Thoracic aorta (tissue), 2 donors: ENCODE results near the gene MCF2. TPM values are rescaled to one million over a fixed set of nuclear protein-coding genes. Genes with fewer than 3 reads are reported as not detected.

ENCODE experiments used
- ATAC-seq: fragments of 150-250 bp; one replicate; pipeline ENCODE4 v1.8.0; 2017; ENCODE audit warnings: low read depth; ENCODE audit not compliant: insufficient number of reproducible peaks, low FRiP score
- DNase-seq: peaks from one replicate; pipeline ENCODE4 v3.0.0-alpha.2; 2020; ENCODE audit warnings: low spot score
- H3K27ac ChIP-seq, 2 donors: fragments of 200-600 bp; sonication (generic); 1 replicate in 1 of 2; 2 replicates in 1 of 2; pipeline ENCODE4 v1.5.1; 2016; ENCODE audit warnings: mild to moderate bottlenecking in 2 of 2, moderate library complexity in 2 of 2
- H3K27me3 ChIP-seq: fragments of 200-600 bp; sonication (generic); replicated peaks from 2 replicates; pipeline ENCODE4 v1.6.0; 2016; ENCODE audit warnings: mild to moderate bottlenecking; ENCODE audit not compliant: insufficient read depth
- H3K36me3 ChIP-seq: fragments of 200-600 bp; sonication (generic); one replicate; pipeline ENCODE4 v1.5.1; 2016
- H3K4me1 ChIP-seq, 2 donors: fragments of 200-600 bp; sonication (generic); 1 replicate in 1 of 2; 2 replicates in 1 of 2; pipeline versions ENCODE4 v1.5.1 to v1.6.0; 2016; ENCODE audit warnings: low read depth in 2 of 2, mild to moderate bottlenecking in 1 of 2; ENCODE audit not compliant: control insufficient read depth in 1 of 2
- H3K4me3 ChIP-seq: fragments of 200-600 bp; sonication (generic); 2 replicates; pipeline ENCODE4 v1.5.1; 2016; ENCODE audit warnings: mild to moderate bottlenecking
- H3K9me3 ChIP-seq: fragments of 200-600 bp; sonication (generic); 2 replicates; pipeline ENCODE4 v1.5.1; 2016
- total RNA-seq, 2 donors: library from RNA; depleted of rRNA; stranded (reverse); fragments of >200 nt; gene quantifications; one replicate each; pipeline versions ENCODE4 v1.1.0 to v1.2.3, GENCODE V29; 2016
- TF ChIP-seq, protein P1 (sequence below): fragments of 200-600 bp; sonication (generic); IDR thresholded peaks from one replicate; pipeline ENCODE4 v1.5.1; 2019; ENCODE audit warnings: antibody characterized with exemption

The MCF2 gene
- 1 to 10 TPM; 2.2 to 3.8 TPM for total RNA-seq

DNA sequence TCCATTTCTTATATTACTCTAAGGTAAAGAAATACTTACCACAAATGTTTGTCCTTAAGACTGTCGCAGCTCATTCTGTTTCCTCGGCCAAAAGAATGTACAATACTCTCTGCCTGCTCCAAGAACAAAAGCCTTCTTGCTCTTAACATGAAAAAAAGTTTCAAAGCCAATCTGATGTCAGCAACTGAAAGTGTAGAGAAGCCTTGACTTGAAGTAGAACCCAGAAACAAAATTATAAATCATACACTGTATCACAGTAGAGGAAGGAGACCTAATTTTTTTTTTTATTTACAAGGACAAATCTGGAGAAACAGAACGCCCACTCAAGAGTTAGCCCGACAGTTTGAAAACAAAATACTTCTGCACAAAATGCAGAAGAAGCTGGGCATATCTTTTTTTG, at the start of gene MCF2:
Gene MCF2, minus strand, starts transcription at position 101 of the 400 bp plus-strand sequence. CDS start 56,423 bp downstream, outside the sequence.
- TF ChIP-seq, protein P1, sequence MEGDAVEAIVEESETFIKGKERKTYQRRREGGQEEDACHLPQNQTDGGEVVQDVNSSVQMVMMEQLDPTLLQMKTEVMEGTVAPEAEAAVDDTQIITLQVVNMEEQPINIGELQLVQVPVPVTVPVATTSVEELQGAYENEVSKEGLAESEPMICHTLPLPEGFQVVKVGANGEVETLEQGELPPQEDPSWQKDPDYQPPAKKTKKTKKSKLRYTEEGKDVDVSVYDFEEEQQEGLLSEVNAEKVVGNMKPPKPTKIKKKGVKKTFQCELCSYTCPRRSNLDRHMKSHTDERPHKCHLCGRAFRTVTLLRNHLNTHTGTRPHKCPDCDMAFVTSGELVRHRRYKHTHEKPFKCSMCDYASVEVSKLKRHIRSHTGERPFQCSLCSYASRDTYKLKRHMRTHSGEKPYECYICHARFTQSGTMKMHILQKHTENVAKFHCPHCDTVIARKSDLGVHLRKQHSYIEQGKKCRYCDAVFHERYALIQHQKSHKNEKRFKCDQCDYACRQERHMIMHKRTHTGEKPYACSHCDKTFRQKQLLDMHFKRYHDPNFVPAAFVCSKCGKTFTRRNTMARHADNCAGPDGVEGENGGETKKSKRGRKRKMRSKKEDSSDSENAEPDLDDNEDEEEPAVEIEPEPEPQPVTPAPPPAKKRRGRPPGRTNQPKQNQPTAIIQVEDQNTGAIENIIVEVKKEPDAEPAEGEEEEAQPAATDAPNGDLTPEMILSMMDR = no peak
- ATAC-seq (no peak), DNase-seq (no peak)
- Histone ChIP-seq H3K4me1 (no peaks in the 10 kb centered on the region), H3K4me3 (no peak within 1 kb of the TSS), H3K36me3 (no peaks in the 10 kb centered on the region), H3K9me3 (no peaks in the 10 kb centered on the region), H3K27me3 (no peaks in the 10 kb centered on the region), H3K27ac (no peak within 1 kb of the TSS)

DNA sequence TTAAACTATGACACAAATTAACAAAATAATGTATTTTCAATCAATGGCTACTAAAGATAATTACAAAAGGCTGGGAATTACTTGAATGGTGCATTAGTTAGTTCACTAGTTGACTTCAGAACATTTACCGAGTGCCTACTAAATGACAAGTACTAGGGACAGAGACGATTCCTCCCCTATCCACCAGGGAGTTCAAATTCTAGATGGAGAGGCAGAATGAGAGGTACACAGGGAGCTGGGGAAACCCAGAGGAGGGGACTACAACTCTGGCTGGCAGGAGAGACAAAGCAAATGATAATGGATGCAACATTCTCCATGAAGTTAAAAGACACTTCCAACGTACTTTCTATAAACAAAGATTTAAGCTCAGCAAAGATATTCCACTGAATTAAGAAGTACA, 43.1 kb upstream of the MCF2 start:
- no peaks in the 10 kb centered on the region for H3K4me1 ChIP-seq
- no peak for DNase-seq
- no peak for ATAC-seq
- H3K27ac ChIP-seq = no peak overlapping the region
- H3K27me3 ChIP-seq = no peaks in the 10 kb centered on the region
- no peak overlapping the region for H3K4me3 ChIP-seq
- no peaks in the 10 kb centered on the region for H3K36me3 ChIP-seq
- peaks cover 8% of the 10 kb centered on the region for H3K9me3 ChIP-seq
- TF ChIP-seq, protein P1 = no peak

DNA sequence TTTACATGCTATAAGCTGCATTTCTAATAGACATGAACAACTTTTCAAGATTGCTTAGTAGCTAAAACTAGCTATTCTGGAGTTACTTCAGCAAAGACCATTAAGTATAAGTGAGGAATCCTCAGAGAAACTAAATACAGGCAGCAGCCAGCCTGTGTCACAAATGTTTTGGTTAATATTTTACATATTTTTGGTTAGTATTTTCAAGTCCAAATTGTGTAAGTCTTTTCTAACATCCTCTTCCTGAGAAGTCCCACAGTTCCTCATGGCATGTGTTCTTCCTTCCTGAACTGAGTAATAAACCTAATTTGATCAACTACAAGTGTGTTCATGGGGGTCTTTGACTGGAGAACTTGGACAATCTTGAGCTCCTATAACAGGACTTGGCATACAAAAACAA, 42.4 kb upstream of the MCF2 start:
- peaks cover 8% of the 10 kb centered on the region for H3K9me3 ChIP-seq
- H3K27ac ChIP-seq = no peak overlapping the region
- DNase-seq = no peak
- H3K36me3 ChIP-seq = no peaks in the 10 kb centered on the region
- H3K27me3 ChIP-seq = no peaks in the 10 kb centered on the region
- no peaks in the 10 kb centered on the region for H3K4me1 ChIP-seq
- no peak for ATAC-seq
- TF ChIP-seq, protein P1 = no peak
- H3K4me3 ChIP-seq = no peak overlapping the region

DNA sequence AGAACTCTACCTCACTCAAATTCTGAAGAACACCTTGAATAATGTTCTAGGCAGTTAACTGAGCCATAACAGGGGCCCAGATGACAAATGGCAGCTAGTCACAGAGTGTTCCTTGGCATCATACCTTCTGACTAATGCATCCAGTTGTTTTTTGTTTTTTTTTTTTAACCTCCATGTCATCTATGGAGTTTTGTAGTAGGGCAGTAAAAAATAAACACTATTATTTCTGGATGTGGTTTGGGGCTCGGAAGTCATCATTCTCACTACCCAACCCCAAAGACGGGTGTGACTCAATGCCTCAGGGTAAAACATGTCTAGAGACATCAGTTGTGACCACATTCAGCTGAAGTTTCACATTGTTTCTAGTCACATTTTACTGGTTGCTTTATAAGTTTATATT, 31.2 kb upstream of the MCF2 start:
- Histone ChIP-seq H3K4me3 (no peak overlapping the region), H3K27ac (no peak overlapping the region), H3K27me3 (no peaks in the 10 kb centered on the region), H3K4me1 (no peaks in the 10 kb centered on the region), H3K9me3 (no peaks in the 10 kb centered on the region), H3K36me3 (no peaks in the 10 kb centered on the region)
- ATAC-seq (peak; percentile 55), DNase-seq (no peak)
- TF ChIP-seq, protein P1 = no peak

DNA sequence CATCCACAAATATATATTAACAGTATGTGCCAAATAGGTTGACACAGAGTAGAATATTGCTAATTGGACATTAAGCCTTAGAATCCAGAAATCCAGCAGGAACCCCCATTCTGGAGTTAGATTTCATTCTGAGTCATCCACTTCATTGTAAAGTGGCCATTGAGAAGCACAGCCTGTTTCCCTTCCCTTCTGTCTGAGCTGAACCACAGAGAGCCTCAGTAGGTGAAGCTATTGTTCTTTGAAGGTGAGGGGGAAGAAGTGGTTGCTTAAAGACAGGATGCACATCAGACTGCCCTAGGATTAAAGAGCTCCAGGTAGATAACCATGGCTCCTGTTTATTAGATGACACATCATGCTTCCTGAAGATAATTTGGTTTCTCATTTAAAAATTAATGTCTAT, 30.6 kb upstream of the MCF2 start:
- TF ChIP-seq, protein P1 = no peak

More for the DNA sequence above, 30.6 kb upstream of the MCF2 start:
- no peak overlapping the region for H3K27ac ChIP-seq
- no peaks in the 10 kb centered on the region for H3K4me1 ChIP-seq
- DNase-seq (no peak), ATAC-seq (no peak)
- H3K27me3 ChIP-seq = no peaks in the 10 kb centered on the region
- H3K9me3 ChIP-seq = no peaks in the 10 kb centered on the region
- H3K36me3 ChIP-seq = no peaks in the 10 kb centered on the region
- H3K4me3 ChIP-seq = no peak overlapping the region
